Globus pallidus (tissue), 1 donor: ENCODE measurements around the gene KRT36.

ENCODE experiments used
- DNase-seq: peaks from one replicate; pipeline ENCODE4 v3.0.0-alpha.2; 2015; ENCODE audit warnings: low spot score

KRT36 gene

GRCh38 chr17:41500131-41500911 is 10.6 kb upstream of the KRT36 start:
- DNase-seq: no peak

- DNase-seq: no peak
Observed at GRCh38 chr17:41499714-41500113, 10.0 kb upstream of the KRT36 start.

- no peak for DNase-seq
Observed at GRCh38 chr17:41498276-41498675, 8.6 kb upstream of the KRT36 start.

- DNase-seq: peak; percentile 31
Observed at GRCh38 chr17:41496803-41497484, 7.2 kb upstream of the KRT36 start.

- DNase-seq: no peak
Observed at GRCh38 chr17:41494524-41494923, 4.8 kb upstream of the KRT36 start.

- DNase-seq: peak; percentile 2
Observed at GRCh38 chr17:41492771-41493170, 3.1 kb upstream of the KRT36 start.

GRCh38 chr17:41492351-41492750 is 2.6 kb upstream of the KRT36 start:
- DNase-seq: peak; percentile 13

GRCh38 chr17:41491476-41491875 is 1.8 kb upstream of the KRT36 start:
- no peak for DNase-seq

- DNase-seq: peak; percentile 7
Observed at GRCh38 chr17:41490000-41490990, 585 bp upstream of the KRT36 start.

- DNase-seq: no peak
Observed at GRCh38 chr17:41486809-41487530, 2.7 kb downstream of the KRT36 start.

GRCh38 chr17:41486316-41486715 is 3.4 kb downstream of the KRT36 start:
- no peak for DNase-seq

GRCh38 chr17:41484920-41485904 is 4.5 kb downstream of the KRT36 start:
- no peak for DNase-seq

GRCh38 chr17:41483991-41484826 is 5.5 kb downstream of the KRT36 start:
- DNase-seq: no peak

- no peak for DNase-seq
Observed at GRCh38 chr17:41483531-41483930, 6.2 kb downstream of the KRT36 start.

- no peak for DNase-seq
Observed at GRCh38 chr17:41481036-41481435, 8.7 kb downstream of the KRT36 start, which contains the start of gene KRT35. TSS of gene KRT35 (minus strand) at chr17:41481151. CDS start at chr17:41481097, 54 bp downstream.

GRCh38 chr17:41480581-41480980 is 9.1 kb downstream of the KRT36 start:
- no peak for DNase-seq

GRCh38 chr17:41480136-41480535 is 9.6 kb downstream of the KRT36 start:
- DNase-seq: no peak

- DNase-seq: no peak
Observed at GRCh38 chr17:41478237-41478636, 11.5 kb downstream of the KRT36 start.
